UCSD-AML1 (cell line): ENCODE measurements around the gene TRIM49D1.
"Not testable (repeated sequence)": the region's sequence is repeated elsewhere in the genome, so short reads cannot be mapped to it uniquely, and the experiment has no call there.

Experiments
- DNase-seq: peaks from one replicate; lab custom pipeline; 2025; ENCODE audit not compliant: unreplicated experiment; lab: John Stamatoyannopoulos, UW

The TRIM49D1 gene

DNA sequence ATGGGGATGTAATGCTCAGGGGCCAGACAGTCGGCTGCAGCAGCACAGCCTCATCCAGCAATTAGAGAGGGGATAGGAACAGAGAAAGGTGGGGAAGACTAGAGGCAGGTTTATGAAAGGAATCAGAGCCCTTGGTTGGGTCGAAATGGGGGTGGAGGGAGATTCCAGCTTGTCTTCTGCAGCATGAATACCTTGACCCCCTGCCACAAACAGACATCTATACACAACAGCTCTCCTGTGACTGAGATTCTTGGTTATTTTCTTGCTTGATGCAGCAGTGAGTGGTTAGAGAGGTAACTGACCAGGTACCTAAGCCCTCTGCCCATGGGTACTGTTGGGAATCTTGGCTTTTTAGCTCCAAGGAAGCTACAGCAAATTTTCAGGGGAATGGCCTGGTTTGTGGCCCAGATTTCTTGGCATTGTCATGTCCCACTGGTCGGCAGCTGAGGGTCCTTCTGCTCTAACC, at the start of gene TRIM49D1:
Gene TRIM49D1 (minus strand): TSS at position 51 of the 466 bp plus-strand sequence. CDS start 4,535 bp downstream, outside the sequence.
- DNase-seq: no peak

DNA sequence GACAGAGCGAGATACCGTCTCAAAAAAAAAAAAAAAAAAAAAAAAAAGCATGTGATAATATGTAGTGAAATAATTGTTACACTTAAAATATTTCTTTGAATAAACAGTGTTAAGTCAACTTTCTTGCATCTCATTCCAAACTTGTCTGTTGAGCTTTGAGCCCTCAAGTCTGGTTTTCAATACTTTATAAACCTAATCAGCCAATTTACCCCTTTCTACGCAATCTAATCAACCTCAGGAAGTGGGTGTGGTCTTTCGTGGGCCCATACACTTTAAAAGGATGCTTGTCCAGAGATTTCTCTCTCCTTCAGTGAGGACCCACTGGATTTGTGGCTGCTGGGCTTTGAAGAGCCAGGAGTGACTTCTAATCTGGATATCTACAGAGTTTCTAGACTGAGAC, 43.7 kb upstream of the TRIM49D1 start, which contains the start of gene TRIM64:
Gene TRIM64 (plus strand): TSS at position 301 of the 400 bp plus-strand sequence. CDS start 2,467 bp downstream, outside the sequence.
- DNase-seq: not testable (repeated sequence)

DNA sequence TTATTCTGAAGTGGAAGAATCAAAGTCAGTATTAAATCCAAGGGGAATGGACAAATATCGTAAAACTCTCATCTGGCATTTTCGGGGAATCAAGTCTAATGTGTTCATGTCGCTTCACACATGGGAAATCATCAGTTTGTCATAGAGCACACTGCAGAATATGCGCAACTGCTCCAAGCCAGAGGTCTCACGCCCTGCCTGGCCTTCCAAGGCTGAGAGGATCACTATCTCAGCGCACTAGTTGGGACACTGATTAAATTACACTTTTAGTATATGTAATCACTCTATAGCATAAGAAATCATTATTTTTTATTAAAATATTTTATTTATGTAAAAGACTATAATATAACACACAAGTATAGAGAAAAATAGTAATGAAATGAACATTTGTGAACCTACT, 38.8 kb upstream of the TRIM49D1 start:
- DNase-seq: not testable (repeated sequence)

DNA sequence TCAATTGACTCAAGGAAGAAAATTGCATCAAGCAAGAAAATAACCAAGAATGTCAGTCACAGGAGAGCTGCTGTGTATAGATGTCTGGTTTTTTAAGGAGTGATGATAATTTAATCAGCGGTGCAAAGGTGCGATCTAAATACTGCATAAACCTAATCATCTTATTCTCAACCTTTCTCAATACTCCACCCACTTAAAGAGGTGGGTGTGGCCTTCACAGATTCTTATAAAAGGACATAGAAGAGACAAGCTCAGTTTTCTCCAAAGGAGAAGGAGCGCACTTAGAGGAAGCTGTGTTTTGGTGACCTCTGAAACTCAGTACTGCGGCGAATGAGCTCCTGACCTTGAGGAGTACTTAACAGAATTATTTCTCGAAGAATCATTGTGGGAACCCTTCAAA, 1.7 kb upstream of the TRIM49D1 start, which contains the start of gene TRIM49D2:
Gene TRIM49D2 (plus strand): TSS at position 301 of the 400 bp plus-strand sequence. CDS start 2,698 bp downstream, outside the sequence.
- not testable (repeated sequence) for DNase-seq

DNA sequence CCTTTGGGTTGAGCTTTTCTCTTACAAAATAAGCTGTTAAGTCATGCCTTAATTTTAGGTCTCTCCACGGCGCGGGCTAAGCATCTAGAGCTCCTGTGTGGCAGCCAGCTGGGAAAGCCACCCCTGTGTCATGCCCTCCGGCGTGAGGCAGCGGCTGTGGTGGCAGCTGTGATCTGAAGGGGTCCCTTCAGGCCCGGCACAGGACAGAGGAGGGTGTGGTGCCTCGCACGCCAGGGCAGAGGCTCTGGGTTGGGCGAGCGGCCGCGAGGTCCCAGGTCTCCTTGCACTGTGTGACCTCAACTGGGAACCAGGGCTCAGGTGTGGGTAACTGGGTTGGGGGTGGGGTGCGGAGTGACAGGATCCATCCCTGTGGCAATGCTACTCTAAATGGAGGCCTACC, 21.2 kb downstream of the TRIM49D1 start:
- not testable (repeated sequence) for DNase-seq

GRCh38 chr11:89893245-89893644, 28.8 kb downstream of the TRIM49D1 start:
- DNase-seq: not testable (repeated sequence)

DNA sequence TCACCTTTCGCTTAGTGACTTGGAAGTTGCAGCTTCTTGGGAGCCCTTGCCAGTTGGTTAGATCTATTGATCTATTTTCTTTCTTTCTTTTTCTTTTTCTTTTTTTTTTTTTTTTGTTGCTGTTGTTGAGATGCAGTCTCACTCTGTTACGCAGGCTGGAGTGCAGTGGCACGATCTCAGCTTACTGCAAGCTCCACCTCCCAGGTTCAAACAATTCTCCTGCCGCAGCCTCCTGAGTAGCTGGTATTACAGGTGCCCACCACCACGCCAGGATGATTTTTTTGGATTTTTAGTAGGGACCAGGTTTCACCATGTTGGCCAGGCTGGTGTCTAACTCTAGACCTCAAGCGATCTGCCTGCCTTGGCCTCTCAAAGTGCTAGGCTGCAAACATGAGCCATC, 44.5 kb downstream of the TRIM49D1 start:
- DNase-seq: not testable (repeated sequence)

- DNase-seq: not testable (repeated sequence)
Observed at GRCh38 chr11:89872588-89872987, 49.5 kb downstream of the TRIM49D1 start.

DNA sequence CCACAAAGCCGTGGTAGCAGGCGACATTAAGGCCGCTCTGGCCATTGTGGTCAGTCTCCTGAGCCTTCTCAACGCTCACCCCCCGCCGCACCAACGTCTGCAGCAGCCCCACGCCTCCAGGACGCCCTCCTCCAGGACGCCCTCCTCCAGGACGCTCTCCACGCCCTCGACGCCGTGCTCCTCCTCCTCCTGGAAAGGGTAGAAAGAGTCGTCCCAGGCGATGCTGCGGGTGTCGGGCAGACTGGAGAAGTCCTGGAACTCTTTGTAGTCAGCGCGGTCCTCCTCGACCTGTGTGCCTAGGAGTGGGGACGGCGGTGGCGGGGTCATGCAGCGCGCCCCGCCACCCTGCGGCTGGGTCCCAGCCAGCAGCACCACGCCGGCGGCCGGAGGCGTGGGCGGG, 56.8 kb downstream of the TRIM49D1 start:
- not testable (repeated sequence) for DNase-seq

DNA sequence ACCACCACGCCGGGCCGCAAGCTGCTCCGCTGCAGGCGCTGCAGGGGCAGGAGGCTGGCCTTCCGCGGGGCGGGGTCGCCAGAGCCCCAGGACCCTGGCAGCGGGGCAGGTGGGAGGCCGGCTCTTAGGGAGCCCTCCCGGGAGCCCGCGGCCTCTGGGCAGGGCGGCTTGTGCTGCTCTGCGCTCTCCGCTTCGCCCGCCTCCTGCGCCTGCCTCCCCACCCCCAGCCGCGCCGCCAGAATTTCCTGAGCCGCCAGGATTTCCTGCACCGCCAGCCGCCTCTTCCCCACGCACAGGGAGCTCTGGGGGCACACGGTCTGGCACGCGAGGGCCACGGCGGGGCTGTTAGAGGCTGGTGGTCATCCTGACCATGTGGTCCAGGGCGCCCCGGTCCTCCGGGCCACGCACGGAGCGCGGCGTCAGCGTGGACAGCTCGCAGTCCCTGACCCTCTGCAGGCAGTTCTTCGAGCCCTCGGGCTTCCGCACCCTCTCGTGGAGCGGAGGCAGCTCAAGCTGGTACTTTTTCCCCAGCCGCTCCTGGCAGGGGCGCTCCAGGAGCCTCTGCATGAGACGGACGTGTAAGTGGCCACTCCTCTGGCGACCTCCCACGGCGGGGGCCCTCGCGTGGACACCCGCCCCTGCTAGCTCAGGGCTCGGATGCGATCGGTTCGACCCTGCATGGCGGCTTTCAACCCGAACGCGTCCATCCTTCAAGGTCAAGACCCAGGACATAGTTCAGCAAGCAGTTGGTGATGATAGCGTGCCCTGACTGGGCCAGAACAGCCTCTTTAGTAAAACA, 57.9 kb downstream of the TRIM49D1 start:
- DNase-seq: not testable (repeated sequence)
